ENCODE data around the gene POLRMT.
"Not testable (repeated sequence)": the region's sequence is repeated elsewhere in the genome, so short reads cannot be mapped to it uniquely, and the experiment has no call there.

POLRMT gene

DNA sequence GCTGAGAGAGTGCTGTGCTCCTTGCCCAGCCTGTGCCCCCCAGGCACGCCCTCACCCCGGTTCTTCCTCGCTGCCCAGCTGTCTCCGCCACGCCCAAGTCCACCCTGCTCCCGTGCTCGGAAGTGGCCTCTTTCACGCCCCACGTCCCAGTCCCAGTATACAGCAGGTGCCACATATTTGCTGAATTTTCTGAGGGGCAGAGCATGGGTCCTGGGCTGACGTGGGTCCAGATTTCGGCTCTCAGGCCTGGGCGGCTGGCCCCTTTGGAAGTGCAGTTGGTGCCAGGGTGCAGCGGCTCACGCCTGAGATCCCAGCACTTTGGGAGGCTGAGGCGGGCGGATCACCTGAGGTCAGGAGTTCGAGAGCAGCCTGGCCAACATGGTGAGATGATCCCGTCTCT is 40.3 kb downstream of the POLRMT start:
- no peak for DNase-seq (ENCODE audit: low read depth)

DNA sequence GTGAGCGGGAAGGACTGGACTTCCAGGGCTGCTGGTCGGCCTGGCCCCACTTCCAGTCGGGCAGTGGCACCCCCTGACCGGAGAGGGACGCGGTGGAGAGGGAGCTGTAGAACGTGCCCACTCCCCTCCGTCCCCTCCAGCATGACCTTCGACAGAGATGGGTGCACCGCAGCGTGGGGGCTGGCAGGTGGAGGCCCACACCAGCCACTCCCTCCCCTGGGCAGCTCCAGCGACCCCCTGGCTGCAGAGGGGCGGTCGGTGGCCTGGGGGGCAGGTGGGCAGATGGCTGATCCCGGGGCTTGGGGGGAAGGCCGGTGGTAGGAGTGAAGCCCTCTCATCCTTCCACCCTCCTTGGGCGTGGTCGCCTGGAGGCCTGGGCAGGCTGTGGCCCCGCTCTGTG is 41.2 kb downstream of the POLRMT start:
- DNase-seq (ENCODE audit: low read depth): no peak

GRCh38 chr19:591099-591958 is 42.0 kb downstream of the POLRMT start:
- peak; percentile 36 for DNase-seq (ENCODE audit: low read depth)

- no peak for DNase-seq (ENCODE audit: low read depth)
Observed at GRCh38 chr19:590750-591098, 42.6 kb downstream of the POLRMT start.

GRCh38 chr19:590396-590745 is 43.0 kb downstream of the POLRMT start:
- DNase-seq (ENCODE audit: low read depth): peak; percentile 40

DNA sequence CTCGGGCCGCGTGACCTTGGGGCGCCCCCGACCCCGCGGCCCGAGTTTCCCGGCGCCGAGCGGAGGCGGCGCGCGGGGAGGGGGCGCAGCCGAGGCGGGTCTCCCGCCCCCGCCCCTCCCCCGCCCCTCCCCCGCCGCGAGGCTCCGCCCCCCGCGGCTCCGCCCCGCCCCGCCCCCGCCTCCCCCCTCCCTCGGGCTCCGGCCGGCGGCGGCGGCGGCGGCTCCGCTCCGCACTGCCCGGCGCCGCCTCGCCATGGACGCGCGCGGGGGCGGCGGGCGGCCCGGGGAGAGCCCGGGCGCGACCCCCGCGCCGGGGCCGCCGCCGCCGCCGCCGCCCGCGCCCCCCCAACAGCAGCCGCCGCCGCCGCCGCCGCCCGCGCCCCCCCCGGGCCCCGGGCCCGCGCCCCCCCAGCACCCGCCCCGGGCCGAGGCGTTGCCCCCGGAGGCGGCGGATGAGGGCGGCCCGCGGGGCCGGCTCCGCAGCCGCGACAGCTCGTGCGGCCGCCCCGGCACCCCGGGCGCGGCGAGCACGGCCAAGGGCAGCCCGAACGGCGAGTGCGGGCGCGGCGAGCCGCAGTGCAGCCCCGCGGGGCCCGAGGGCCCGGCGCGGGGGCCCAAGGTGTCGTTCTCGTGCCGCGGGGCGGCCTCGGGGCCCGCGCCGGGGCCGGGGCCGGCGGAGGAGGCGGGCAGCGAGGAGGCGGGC is 43.5 kb downstream of the POLRMT start, which contains the start of gene HCN2:
Gene HCN2, plus strand, starts transcription at position 189 of the 703 bp plus-strand sequence. Its CDS starts 65 bp downstream, at position 254.
- DNase-seq (ENCODE audit: low read depth): no peak

DNA sequence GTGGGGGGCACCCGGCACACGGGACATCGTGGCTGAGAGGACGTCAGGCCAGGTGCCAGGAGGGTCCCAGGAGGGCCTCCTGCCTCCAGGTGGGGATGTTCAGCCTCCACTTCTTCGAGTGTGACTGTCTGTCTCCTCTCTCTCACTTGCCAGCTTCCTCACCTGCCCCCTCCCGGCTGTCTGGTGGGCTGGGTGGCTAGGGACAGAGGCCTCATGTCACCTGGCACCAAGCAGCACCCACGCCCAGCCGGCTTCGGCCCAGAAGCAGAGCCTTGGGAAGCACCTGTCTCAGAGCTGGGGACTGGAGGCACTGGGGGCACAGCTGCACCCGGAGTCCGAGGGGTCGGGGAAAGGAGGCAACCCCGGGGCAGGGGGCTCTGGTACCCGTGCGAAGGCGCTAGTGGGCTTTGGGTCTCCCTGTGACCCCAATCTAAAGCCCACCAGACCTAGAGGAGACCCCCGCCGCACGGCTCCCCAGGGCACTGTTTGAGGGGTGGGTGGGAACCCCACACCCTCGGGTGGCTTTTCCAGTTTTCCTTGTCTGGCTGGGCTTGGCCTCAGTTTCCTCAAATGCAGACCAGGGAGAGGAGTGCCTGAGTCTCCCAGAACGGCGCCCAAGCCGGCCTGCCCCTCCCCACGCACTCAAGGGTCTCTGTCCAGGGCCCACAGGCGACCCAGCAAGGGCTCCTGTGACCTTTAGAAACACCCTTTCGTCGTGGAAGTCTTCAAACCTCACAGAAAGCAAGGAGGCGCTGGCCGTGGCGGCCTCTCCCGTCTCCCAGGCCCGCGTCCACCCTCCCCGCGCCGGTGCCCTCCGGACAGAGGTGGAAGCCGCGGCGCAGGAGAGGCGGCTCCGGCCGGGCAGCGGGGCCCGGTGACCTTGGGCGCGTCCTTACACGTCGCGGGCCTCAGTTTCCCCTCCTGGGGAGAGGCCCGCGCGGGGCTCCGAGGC is 44.3 kb downstream of the POLRMT start:
- DNase-seq (ENCODE audit: low read depth): no peak

DNA sequence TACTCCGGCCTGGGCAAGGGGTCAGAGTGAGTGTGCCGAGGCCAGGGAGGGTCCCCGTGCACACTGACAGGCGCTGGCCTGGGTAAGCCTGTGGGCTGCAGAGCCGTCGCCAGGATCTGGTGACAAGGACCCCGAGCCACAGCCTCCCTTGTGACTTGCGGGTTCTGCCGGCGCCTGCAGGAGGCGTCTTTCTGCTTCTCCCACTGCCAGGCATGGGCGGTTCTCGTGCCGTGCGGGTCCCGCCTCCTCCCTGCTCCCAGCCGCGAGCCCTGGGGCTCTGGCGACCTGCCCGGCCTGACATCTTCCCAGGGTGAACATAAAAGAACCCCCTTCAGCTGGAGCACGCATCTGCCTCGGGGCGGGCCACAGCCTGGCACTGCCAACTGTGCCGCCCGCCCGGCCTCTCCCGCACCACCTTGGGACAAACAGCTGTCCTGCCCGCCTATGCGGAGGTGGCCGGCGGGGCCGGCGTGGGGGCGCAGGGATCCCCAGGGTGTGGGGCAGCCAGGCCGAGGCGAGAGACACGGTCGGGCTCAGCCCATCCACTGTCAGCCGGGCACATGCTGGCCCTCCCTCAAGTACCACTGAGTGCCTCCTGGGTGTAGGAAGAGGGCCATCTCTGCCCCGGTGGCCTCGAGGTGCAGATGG is 45.1 kb downstream of the POLRMT start:
- DNase-seq (ENCODE audit: low read depth): peak; percentile 89

DNA sequence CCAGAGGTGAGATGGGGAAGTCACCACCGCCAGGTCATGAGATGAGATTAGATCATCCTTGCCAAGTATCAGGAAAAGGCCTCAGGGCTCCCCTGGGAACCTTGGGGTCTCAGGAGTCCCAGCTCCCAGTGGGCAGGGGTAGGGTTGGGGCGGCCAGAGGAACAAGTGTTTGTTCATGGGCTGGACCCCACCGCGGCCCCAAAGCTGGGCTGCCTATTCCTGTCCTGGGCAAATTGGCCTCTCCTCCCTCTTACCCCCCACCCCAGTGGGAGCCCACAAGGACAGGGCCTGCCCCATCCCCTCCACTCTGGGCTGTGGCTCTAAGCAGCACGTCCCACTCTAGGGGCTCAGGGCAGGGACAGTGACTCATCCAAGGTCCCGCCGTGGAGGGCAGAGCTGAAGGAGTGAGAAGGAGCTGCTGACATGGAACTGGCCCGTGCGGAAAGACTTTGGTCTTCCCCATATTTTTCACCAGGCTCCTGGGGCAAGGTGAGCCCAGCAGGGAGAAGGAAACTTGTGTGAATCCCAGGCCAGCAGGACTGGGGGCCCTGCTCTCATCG is 47.7 kb downstream of the POLRMT start:
- DNase-seq (ENCODE audit: low read depth): no peak

DNA sequence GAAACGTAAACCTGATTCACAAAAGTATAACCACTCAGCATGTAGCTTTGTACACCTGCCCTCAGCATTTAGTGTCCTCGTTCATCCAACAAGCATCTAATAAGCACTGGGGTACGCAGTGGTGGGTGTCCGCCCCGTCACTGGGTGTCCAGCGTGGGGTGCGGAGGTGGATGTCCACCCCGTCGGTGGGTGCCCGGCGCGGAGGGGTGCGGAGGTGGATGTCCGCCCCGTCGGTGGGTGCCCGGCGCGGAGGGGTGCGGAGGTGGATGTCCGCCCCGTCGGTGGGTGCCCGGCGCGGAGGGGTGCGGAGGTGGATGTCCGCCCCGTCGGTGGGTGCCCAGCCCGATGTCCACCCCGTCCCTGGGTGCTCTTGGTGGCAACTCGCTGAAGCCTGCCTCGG is 48.2 kb downstream of the POLRMT start:
- not testable (repeated sequence) for DNase-seq (ENCODE audit: low read depth)

DNA sequence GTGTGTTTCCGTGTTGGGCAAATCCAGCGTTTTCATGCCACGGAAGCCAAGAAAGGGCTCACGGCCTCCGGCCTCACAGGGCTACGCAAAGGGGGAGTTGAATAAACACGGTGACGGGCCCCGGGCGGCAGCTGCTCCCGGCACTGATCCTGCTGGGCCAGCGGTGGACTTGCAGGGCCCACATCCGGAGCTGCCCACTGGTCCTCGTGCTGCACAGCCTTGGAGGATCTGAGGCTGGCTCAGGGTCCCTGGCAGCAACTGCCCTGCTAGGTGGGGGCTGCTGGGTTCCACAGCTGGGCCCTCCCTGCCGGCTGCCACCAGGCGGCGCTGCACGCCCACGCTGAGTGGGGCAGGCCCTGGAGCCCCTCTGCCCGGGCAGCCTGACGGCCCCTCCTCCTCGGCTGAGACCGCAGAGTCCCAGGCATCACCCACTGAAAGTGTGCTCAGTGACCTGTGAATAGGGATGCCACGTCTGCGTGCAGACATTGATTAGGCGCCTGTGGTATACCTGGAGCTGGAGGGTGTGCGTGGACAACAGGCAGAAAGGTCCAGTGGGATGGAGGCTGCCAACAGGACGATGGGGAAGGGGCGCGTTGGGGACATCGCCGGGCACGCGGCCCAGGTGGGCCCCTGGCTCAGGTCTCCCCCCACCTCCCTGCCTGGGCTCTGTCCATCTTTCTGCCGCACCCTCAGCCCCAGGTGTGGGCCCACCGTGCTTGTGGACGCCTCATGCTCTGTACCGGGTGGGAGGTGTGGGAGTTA is 48.9 kb downstream of the POLRMT start:
- DNase-seq (ENCODE audit: low read depth): peak; percentile 59

- no peak for DNase-seq (ENCODE audit: low read depth)
Observed at GRCh38 chr19:583968-584239, 49.4 kb downstream of the POLRMT start.

- no peak for DNase-seq (ENCODE audit: low read depth)
Observed at GRCh38 chr19:583198-583967, 50.0 kb downstream of the POLRMT start.

- DNase-seq (ENCODE audit: low read depth): peak; percentile 84
Observed at GRCh38 chr19:582497-583197, 50.7 kb downstream of the POLRMT start.

DNA sequence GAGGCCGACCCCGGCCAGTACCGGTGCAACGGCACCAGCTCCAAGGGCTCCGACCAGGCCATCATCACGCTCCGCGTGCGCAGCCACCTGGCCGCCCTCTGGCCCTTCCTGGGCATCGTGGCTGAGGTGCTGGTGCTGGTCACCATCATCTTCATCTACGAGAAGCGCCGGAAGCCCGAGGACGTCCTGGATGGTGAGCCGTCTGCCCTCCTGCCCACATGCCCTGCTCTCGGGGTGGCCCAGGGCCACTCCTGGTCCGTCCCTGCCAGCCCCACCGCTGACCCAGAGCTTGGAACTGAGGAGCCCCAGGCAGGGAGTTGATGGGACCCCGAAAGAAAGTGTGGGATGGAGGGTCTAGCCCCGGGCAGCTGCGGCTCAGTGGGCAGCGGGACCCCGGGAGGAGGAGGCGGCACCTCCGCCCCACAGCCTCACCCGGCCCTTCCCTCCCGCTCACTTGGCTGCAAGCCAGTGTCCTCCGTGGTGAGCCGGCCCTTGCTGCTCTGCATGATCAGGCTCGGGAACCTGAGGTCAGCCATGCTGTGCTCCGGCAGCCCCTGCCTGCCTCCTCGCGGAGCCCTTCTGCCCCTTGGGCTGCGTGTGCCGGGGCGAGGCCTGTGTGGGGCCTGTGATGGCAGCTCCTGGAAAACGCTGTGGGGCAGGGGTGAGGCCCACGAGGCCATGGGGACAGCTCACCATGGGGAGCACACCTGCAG is 51.8 kb downstream of the POLRMT start:
- DNase-seq (ENCODE audit: low read depth): no peak

DNA sequence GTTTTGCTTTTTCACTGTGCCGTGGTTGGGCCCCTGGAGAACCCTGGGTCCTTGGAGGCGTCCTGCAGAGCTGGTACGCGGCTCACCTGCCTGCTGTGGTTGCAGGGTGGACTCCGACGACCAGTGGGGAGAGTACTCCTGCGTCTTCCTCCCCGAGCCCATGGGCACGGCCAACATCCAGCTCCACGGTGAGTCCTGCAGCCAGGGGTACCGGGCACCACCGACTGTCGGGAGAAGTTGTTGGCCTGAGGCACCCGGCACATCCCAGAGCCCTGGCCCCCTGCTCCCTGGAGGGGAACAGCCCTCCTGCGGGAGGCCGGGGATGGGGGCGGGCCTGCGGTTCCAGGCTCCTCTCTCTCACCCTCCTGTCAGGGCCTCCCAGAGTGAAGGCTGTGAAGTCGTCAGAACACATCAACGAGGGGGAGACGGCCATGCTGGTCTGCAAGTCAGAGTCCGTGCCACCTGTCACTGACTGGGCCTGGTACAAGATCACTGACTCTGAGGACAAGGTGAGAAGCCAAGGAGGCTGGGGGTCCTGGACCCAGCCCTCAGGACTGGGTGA is 53.0 kb downstream of the POLRMT start:
- no peak for DNase-seq (ENCODE audit: low read depth)

GRCh38 chr19:579842-580155 is 53.5 kb downstream of the POLRMT start:
- no peak for DNase-seq (ENCODE audit: low read depth)

DNA sequence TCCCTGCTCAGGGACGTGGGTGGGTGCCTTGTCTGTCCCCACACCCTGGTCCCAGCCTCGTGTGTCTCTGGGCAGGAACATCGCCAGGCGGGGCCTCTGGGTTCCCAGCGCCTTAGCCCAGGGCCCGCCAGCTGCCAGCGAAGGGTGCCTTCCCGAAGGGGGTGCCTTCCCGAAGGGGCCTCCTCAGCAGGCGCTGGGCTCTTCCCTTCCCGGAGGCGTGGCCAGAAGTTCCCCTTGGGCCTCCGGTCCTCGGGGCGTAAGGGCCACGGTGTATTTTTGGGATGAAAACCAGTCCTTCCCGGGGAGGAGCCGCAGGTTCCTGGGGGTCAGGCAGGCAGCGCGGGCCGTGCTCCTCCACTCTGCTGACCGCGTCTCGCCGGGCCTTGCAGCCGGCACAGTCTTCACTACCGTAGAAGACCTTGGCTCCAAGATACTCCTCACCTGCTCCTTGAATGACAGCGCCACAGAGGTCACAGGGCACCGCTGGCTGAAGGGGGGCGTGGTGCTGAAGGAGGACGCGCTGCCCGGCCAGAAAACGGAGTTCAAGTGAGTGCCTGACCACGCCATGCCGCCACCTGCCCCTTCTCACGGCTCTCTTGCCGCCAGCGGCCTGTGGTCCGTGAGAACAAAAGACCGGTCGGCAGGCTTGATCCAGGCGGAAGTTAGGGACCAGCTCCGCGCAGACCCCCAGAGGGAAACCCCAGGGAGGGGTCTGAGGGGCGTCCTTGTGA is 54.1 kb downstream of the POLRMT start:
- no peak for DNase-seq (ENCODE audit: low read depth)

All from ELR (cell line).